HG03159 (cell line): ENCODE data around the gene MGAT3.
A peak's percentile ranks its signal among the peaks of the same experiment; 100 is the strongest.
"Not testable (repeated sequence)": the region's sequence is repeated elsewhere in the genome, so short reads cannot be mapped to it uniquely, and the experiment has no call there.

ENCODE experiments used
- ATAC-seq: cut with Tn5 transposase; IDR thresholded peaks from one replicate; pipeline ENCODE4 v1.9.1; 2021; ENCODE audit warnings: mild to moderate bottlenecking, moderate library complexity; ENCODE audit not compliant: unreplicated experiment

MGAT3 gene

DNA sequence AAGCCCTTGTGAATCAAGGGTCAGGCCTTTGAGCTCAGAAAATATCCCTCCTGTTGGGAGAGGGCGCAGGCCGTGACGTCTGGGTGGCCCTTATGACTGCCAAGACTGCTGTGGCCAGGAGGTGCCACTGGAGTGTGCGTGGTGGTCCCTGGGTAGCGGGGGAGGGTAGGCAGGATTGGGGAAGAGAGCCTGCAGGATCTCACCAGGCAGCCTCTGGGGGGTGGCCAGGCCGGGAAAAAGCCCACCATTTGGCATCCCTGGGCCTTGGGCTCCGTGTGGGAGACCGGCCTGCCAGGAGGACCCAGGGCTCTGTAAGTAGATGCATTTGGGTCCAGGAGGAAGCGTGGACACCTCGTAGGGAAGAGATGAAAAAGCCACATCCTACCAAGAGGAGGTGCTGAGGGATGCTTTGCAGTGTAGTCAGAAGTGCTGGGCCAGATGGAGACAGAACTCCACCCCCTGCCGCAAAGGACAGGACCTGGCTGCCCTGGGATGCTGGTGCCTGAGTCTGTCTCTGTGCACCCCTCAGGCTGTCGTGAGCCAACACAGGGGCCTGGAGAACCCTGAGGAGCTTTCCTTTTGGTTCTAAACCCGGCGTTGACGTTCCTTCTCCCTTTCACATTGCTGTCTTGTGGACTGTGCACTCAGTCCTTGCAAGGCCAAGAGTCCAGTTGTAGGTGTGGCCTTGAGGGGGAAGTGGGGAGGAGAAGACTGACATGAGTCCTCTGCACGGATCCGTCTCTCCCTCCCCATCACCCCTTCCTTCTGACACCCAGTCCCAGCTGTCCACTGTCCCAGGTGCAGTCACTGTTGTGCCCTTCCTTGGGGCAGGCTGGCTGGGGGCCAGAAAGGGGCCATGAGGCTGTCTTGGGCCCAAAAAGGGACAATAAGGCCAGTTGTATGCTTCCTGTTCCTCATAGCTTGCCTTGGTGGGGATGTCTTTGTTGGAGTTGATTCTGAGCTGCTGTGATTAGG lies 32.6 kb downstream of the MGAT3 start:
- no peak for ATAC-seq

DNA sequence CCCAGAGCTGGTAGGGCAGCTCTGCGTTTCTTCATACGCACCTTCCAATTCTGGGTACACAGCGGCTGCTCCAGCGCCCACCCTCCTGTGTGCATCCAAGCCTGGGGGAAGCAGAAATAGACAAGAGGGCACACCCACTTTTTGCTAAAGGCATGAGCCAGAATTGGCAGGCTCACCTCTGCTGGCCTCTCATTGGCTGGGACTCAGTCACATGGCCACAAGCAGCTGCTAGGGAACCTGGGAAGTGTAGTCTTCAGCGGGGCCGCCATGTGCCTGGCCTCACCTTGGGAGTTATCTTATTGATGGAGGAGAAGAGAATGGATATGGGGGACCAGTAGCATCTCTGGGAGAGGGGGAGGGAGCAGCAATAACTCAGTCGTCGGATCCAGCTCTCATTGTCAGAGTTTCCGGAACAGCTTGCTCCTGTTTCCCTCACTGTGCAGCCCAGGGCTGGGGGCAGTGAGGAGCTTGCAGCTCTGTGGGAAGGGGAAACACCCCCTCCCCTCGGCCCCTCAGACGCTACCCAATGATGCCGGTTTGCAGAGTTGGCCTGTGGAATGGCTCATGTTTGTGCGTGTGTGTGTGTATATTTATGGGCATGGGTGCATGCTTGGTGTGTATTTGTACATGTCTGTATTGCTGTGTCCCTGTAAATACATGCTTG lies 33.5 kb downstream of the MGAT3 start:
- ATAC-seq = peak; percentile 82

DNA sequence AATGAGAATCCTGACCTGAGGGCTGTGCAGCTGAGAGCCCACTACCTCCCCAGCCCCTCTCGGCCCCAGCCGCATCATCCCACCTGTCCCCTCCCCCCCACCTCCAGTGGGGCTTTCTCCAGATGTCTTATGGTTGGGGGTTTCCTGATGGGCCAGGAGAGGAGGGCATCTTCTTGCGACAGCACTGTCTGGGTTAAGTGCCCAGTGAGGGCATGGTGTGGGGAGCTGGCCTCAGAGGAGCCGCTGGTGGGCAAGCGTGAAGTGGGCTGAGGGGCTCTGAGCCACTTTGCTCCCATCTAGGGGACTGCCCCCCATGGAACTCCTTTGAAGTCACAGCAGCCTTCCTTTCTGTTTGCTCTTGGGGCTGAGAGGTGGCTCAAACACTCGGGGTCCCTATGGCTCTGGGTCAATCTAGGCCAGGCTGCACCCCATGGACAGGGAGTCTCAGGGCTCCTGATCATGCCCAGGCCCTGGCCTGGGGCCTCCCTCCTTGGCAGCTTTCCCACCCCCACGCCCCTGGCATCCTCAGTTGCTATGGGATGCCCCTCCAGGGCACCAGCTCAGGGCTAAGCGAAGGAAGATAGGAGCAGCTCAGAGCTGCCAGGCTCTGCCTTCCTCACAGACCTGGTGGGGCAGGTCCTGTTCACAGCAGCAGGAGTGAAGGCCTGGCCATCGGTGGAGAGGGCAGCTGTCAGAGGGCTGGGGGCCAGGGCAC lies 34.3 kb downstream of the MGAT3 start:
- ATAC-seq = no peak

DNA sequence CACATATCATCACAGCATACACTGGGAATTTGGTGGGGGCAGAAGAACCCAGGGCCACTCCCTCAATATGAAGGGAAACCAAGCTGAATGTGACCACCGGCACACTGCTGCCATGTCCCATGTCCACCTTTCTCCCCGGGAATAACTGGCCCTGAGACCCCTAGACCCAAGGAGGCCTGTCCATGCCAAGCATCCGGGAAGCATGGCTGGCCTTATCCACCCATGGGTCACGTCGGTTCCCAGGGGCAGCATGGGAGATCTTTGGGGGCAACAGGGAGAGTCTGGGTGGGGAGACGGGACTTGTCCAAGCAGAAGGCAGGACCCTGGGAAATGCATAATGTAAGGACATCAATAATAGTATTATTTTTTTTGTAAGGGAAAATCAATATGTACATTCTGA lies 34.9 kb downstream of the MGAT3 start:
- ATAC-seq = no peak

DNA sequence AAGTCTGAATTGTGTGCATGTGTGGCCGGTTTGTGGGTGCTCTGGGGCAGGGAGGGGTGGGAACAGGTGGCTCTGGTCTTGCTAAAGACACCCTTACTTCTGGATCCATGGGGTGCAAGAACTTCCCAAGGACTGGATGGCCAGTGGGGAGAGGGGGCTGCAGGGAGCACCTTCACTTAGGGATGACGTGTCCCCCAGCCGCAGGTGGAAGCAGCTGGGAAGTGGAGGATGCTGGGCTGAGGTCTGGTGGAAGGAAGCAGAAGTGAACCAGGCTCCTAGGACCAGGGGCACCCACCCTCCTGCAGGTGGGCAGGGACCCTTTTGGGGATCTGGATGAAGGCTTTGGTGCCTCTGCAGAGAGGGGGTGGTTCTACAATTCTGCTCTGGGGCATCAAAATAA lies 35.4 kb downstream of the MGAT3 start:
- ATAC-seq = no peak

DNA sequence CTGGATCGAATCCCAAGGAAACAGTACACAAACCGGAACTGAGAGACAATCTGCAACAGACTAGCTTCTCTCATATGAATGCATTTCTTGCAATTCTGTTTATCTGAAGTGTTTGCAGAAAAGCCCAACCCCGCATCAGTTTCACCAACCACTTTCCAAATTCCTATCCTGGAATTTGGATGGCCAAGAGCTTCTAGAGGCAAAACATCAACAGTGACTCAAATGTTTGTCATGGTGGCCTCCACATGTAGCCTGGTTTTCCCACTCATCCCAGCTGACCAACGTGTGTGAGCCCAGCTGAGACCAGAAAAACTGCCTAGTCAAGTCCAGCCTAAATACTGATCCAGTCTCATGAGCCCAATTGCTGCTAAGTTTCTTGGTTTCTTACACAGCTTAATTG lies 36.9 kb downstream of the MGAT3 start:
- ATAC-seq = no peak

DNA sequence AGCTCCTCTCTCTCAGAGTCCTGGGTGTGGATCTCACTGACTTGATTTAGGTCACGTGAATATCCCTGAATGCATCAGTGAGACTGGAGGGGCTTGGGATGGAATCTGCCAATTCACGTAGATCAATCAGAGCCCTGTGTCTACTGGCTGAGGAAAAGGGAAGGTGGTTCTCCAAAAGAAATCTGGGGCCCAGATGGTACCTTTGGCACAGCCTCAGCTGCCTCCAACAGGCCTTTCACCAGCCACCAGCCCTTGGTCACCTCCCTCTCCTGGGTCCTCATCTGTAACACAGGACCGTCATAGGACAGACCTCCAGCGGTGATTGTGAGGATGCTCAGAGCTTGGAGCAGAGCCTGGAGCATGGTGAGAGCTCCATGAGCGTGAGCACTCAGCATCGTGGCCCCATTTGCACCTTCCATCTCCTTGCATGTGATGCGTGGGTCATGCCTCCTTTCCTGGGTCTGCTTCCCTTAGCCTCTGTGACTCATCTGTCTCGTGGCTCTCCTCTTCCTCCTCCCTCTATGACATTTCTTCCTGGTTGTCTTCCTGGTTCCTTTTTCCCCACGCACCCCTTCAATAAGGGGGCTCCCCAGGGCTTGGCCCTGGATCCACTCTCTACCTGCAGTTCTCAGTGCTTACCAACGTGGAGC lies 37.8 kb downstream of the MGAT3 start:
- ATAC-seq = no peak

DNA sequence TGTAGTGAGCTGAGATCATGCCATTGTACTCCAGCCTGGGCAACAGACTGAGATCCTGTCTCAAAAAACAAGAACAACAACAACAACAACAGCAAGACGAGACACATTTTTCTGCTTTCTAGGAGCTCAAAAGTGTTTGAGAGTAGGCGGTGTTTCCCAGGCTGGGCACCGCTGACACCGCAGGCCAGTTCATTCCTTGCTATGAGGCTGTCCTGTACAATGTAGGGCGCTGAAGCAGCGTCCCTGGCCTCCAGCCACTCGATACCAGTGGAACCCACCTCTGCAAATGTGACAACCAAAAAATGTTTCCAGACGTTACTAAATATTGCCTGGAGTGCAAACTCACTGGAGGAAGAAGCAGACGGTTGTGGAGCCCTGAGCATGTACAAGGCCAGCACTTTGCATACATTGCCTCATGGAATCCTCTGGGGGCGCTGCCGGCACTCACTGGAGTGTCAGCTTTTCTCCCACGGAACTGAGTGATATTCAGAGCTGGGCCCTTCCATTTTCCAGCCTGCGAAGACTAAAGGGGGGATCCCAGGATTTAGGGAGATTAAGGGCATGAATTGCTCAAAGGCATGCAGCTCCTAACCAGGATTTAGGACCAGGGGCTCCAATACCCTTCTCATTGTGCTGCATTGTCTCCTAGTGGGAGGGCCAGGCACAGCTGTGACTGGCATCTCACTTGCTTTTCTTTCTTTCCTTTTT lies 39.5 kb downstream of the MGAT3 start:
- ATAC-seq = no peak

DNA sequence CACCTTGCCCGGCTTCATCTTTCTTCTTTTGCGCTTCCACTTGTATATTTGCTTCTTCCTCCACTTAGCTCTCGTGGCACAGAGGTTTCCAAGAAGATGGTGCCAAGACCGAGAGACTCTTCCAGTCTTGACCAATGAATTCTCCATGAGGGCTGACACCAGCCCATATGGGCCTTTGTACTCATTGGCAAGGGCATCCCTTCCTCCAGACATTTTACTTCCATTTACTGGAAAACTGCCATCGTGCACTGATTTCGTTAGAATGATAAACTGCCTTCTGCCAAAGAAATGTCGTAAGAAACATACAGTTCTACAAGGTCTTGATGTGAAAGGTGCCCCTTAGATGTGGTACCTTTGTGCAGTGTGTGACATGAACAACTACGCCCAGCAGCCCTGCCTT lies 40.6 kb downstream of the MGAT3 start:
- no peak for ATAC-seq

DNA sequence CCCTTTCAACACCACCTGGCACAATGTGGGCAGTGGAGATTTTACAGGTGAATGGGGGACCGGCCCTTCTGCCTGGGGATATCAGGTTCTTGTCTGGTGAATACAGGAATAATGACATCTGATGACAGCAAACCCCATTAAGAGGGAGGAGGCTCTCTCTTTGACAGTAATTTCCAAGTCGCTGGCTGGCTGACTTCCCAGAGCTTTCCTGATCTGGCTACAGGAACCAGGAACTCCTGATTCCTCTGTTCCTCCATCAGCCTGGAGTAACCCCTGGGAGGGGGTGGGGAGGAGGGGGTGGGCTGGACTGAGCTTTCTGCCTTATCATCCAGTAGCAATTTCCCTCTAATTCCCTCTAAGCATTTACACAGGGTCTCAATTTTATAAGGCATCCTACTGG lies 41.6 kb downstream of the MGAT3 start:
- ATAC-seq = no peak

DNA sequence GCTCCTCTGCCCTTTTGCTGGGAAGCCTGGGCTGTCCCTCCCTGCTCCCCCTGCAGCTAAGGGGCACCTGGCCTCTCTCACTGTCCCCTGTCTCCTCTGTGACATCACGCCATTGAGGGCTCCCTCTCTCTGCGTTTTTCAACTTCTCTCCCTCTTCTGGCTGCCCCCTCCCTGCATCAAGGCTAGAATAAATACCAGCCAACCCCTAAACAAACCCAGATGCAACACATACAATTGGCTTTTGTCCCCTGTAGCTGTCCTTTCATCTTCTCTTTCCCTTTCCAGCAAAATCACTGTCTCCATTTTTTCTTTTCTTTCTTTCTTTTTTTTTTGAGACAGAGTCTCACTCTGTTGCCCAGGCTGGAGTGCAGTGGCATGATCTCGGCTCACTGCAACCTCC lies 42.0 kb downstream of the MGAT3 start:
- ATAC-seq = no peak

DNA sequence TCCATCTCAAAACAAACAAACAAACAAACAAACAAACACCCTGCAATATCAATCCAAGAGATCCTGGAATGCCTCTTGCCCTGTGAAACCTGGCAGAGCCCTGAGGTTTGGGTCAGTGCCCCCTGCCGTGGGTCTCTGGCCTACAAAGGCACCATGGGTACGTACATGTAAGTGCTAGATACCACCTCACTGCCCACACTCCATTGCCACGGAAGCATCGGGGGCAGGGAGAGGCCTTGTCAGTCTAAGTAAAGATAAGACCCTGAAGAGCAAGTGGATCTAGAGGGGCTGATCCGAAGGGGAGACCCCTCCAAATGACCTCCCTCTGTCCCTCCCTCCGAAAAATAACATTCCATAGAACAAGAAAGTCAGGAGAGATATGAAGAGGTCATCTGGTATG lies 43.3 kb downstream of the MGAT3 start:
- no peak for ATAC-seq

DNA sequence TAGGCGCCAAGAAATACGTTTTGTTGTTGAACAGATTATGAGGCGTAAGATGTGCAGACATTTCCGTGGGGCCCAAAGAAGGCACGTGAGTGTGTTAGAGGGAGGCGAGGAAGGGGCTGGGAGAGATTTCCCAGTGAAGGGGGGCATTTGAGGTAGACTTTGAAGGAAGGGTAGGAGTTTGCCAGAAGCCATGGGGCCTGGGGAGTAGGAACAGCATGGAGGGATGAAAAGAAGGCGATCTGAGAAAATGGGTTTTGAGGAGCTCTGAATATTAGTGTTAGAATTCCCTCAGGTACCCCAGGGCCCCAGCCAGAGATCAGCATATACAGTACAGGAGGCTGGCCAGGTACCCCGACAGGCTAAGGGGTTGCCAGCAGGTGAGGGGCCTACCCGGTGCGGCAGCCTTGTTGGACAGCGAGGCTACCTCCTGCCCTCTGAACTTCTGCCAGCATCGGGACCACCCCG lies 44.9 kb downstream of the MGAT3 start:
- ATAC-seq = peak; percentile 24

DNA sequence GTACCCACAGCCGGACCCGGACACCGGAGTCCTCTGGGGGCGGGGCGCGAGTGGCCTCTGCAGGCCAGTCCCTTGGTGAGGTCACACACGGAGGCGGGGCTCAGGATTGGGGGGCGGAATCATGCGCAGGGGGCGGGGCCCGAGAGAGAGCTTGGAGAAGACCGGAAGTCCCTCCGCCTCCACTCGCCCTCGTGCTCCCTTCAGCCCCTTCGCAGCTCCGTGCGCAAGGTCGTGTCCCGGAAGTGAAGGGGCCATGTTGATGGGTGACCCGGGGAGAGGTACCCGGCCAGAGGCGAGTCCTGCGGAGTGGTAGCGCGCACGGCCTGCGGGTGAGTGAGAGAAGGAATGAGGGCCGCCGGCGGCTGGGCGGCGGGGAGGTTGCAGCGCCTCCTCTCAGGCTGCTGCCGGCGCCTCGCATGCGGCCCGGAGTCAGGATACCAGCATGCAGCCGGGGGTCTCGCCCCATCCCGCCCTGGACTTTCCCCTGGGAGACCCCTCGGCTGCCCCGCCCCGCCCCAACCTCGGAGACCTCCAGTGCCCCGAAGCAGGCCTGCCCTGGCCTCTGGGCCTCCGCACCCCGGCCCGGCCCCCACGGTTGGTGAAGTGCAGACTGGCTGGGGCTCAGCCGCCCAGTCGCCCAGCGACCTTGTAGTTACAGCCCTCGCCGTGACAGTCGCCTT lies 45.4 kb downstream of the MGAT3 start, which contains the start of gene MIEF1:
Gene MIEF1 (plus strand): TSS at position 182 of the 680 bp plus-strand sequence. CDS start 9,005 bp downstream, outside the sequence.
- ATAC-seq = peak; percentile 94

DNA sequence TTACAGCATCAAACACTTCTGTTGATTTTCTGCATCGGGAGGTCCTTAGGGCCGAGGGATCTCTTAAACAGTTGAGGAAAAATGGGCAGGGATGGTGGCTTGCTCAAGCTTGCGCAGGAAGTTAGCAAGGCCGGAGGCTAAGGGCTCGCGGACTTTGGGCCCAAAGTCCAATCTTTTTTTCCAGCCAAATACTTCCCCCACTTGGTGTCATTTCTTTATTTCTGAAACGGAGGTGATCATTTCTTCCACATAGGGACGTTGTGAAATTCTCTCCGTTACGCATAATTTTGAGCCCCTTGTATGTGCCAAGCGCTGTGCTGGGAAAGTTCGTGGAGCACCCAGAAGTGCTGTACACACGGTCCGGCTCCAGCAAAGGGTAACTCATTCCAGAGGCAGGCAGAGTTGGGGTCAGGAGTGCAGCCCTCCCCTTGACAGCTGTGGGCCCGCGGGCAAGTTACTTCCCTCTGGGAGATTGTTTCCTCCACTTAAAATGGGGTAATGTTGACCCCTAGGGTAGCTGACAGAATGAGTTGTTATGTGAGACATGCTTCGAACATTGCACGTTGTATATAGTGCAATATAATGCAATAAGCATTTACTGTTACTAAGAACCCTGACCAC lies 46.1 kb downstream of the MGAT3 start:
- no peak for ATAC-seq

DNA sequence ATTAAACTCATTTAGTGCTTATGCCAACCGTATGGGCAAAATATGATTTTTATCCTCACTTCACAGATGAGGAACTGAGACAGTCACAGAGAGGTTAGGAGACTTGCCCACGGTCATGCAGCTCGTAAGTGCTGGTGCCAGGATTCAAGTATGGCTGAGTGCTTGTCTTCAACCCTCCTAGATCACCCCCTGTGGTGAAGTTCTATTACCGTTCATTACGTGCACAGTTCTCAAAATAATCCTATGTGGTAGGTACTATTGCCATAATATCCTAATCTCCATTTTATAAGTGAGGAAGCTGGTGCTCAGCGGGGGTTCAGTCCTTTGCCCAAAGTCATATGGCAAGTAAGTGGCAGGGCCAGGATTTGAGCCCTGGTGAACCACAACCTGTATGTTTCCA lies 46.8 kb downstream of the MGAT3 start:
- ATAC-seq = no peak

DNA sequence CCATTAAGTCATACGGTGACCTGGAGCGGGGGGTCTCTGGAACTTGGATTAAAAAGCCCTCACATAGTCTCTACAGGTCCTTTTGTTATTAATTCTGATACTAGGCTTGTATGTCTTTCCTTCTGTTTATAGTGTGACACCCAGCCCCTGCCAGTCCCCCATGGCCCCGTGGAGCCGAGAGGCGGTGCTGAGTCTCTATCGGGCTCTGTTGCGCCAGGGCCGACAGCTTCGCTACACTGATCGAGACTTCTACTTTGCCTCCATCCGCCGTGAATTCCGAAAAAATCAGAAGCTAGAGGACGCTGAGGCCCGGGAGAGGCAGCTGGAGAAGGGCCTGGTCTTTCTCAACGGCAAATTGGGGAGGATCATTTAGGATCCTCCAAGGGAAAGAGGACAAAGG lies 47.3 kb downstream of the MGAT3 start:
- no peak for ATAC-seq

DNA sequence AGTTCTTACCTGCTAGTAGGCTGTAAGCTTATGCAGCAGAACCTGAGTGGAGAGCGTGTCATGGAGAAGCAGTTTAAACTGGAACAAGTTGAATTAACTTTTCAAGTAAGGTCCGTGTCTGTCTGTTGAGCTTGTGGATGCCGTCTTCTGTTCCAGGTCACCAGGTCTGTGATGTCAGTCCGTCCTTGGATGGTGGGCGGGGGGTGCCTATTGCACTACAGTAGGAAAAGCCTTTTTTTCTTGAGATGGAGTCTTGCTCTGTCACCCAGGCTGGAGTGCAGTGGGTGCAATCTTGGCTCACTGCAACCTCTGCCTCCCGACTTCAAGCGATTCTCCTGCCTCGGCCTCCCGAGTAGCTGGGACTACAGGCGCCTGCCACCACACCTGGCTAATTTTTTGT lies 50.2 kb downstream of the MGAT3 start:
- not testable (repeated sequence) for ATAC-seq

DNA sequence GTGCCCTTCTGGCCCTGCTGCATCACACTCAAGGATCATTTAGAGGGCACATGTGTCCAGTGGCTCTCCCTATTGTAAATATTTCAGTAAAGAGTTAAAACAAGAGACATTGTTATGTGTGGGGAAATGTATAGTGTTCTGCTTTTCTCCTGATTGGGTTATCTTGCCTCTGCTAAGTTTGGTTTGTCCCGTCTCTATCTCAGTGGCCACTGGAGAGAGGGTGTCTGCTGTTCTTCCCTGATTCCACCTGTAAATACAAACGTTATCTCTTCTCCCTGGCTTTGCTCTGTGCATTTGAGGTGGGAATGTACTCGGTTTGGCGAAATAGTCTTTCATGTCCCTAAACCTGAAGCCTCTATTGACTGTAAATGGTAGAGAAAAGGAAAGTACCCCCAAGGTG lies 51.6 kb downstream of the MGAT3 start:
- no peak for ATAC-seq
